Kasumi-1 (cell line): Measurements from ENCODE around the gene CENPX.

Experiments
- DNase-seq, 2 experiments: peaks; one replicate each; lab custom pipeline; 2025; lab: John Stamatoyannopoulos, UW

The CENPX gene

GRCh38 chr17:82011617-82012187 is 11.0 kb downstream of the CENPX start:
- DNase-seq, result no peak

GRCh38 chr17:82010575-82011525 is 11.8 kb downstream of the CENPX start:
- no peak for DNase-seq

- no peak for DNase-seq
These were observed 13.3 kb downstream of the CENPX start for GRCh38 chr17:82009413-82009812.

- DNase-seq, result no peak
These were observed 13.7 kb downstream of the CENPX start for GRCh38 chr17:82008941-82009405.

GRCh38 chr17:82008258-82008940 is 14.3 kb downstream of the CENPX start:
- DNase-seq, result no peak

GRCh38 chr17:82007495-82008257 is 15.0 kb downstream of the CENPX start:
- DNase-seq, result no peak

GRCh38 chr17:82007228-82007494 is 15.5 kb downstream of the CENPX start:
- no peak for DNase-seq

- DNase-seq, result no peak
These were observed 16.0 kb downstream of the CENPX start for GRCh38 chr17:82006468-82007227.

GRCh38 chr17:82005701-82006348 is 16.9 kb downstream of the CENPX start:
- no peak for DNase-seq

- DNase-seq, result no peak
These were observed 17.9 kb downstream of the CENPX start for GRCh38 chr17:82004517-82005455.

GRCh38 chr17:82003411-82004381 is 19.0 kb downstream of the CENPX start:
- no peak for DNase-seq

GRCh38 chr17:82001571-82002056 is 21.1 kb downstream of the CENPX start:
- no peak for DNase-seq

GRCh38 chr17:82000803-82001570 is 21.7 kb downstream of the CENPX start:
- no peak for DNase-seq

- DNase-seq, result no peak
These were observed 22.5 kb downstream of the CENPX start for GRCh38 chr17:81999976-82000802.

GRCh38 chr17:81999587-81999975 is 23.1 kb downstream of the CENPX start:
- DNase-seq, result no peak

- no peak for DNase-seq
These were observed 23.8 kb downstream of the CENPX start for GRCh38 chr17:81998691-81999438.
